Gastroesophageal sphincter (tissue), 4 donors: Measurements from ENCODE around the gene GPS1. TPM values are rescaled to one million over a fixed set of nuclear protein-coding genes. Genes with fewer than 3 reads are reported as not detected.

Experiments
- ATAC-seq: fragments of 150-250 bp; one replicate; pipeline ENCODE4 v1.9.1; 2016; ENCODE audit warnings: mild to moderate bottlenecking, moderate library complexity
- H3K27ac ChIP-seq, 4 donors: fragments of 200-600 bp; sonication (generic) in 3 of 4; 1 replicate in 3 of 4; 2 replicates in 1 of 4; pipeline ENCODE4 v1.5.1; 2016 to 2019
- H3K27me3 ChIP-seq: fragments of 200-600 bp; sonication (generic); one replicate; pipeline ENCODE4 v1.5.1; 2019
- H3K36me3 ChIP-seq, 2 donors: fragments of 200-600 bp; sonication (generic); one replicate each; pipeline ENCODE4 v1.5.1; 2019; ENCODE audit warnings: control low read depth in 1 of 2
- H3K4me1 ChIP-seq, 3 donors: fragments of 200-600 bp; sonication (generic); 1 replicate in 2 of 3; 2 replicates in 1 of 3; pipeline ENCODE4 v1.5.1; 2016 to 2019; ENCODE audit warnings: control low read depth in 2 of 3
- H3K4me3 ChIP-seq, 2 donors: fragments of 200-600 bp; sonication (generic); one replicate each; pipeline ENCODE4 v1.5.1; 2019; ENCODE audit warnings: mild to moderate bottlenecking in 1 of 2, moderate library complexity in 1 of 2
- H3K9me3 ChIP-seq, 3 donors: fragments of 200-600 bp; sonication (generic); one replicate each; pipeline ENCODE4 v1.5.1; 2017 to 2019; ENCODE audit warnings: control low read depth in 2 of 3
- EP300 ChIP-seq: sonication (generic); formaldehyde crosslinking; IDR thresholded peaks from one replicate; pipeline ENCODE4 v1.6.1; 2017; ENCODE audit warnings: antibody characterized with exemption, mild to moderate bottlenecking
- POLR2A ChIP-seq, 2 donors: fragments of 450-650 bp; IDR thresholded peaks; one replicate each; pipeline ENCODE4 v1.6.1; 2017; ENCODE audit warnings: antibody characterized with exemption in 2 of 2, mild to moderate bottlenecking in 2 of 2, moderate library complexity in 1 of 2
- POLR2AphosphoS5 ChIP-seq: sonication (generic); formaldehyde crosslinking; IDR thresholded peaks from one replicate; pipeline ENCODE4 v1.6.1; 2017; ENCODE audit warnings: antibody characterized with exemption
- WGBS, 2 donors: methylation state at CpG; one replicate each; pipeline ENCODE4 v1.1.5; 2018; ENCODE audit warnings: low coverage in 1 of 2; 5-methylcytosine and 5-hydroxymethylcytosine counted together
- total RNA-seq, 4 donors: library from RNA; depleted of rRNA; stranded (reverse); fragments of >200 nt; gene quantifications; one replicate each; pipeline ENCODE4 v1.1.0, GENCODE V29; 2016
- TF ChIP-seq, protein P1 (sequence below), 4 experiments: fragments of 200-600 bp in 2 of 4; fragments of 450-650 bp in 2 of 4; sonication (generic) in 1 of 4; IDR thresholded peaks; one replicate each; pipeline ENCODE4 v1.5.1; 2017 to 2019; ENCODE audit warnings: antibody characterized with exemption in 4 of 4, mild to moderate bottlenecking in 2 of 4, moderate library complexity in 2 of 4

Gene GPS1
- total RNA-seq, 4 donors from 2014 or later: 69.3 to 103 (median 77.2) TPM

- H3K27ac ChIP-seq: no peak overlapping the region
- no peak for ATAC-seq
- 76% methylated on average over 11 of the region's 24 CpGs; no CpG with 5 or more reads in 1 of the 2 donors for WGBS, 2 donors
- H3K4me3 ChIP-seq: no peak overlapping the region
- no peaks in the 10 kb centered on the region for H3K27me3 ChIP-seq
- H3K36me3 ChIP-seq: peaks cover 0 to 70% of the 10 kb centered on the region in 2 donors
- peaks cover 0 to 29% (median 19%) of the 10 kb centered on the region in 3 donors for H3K4me1 ChIP-seq
- no peaks in the 10 kb centered on the region for H3K9me3 ChIP-seq
- TF ChIP-seq, protein P1, sequence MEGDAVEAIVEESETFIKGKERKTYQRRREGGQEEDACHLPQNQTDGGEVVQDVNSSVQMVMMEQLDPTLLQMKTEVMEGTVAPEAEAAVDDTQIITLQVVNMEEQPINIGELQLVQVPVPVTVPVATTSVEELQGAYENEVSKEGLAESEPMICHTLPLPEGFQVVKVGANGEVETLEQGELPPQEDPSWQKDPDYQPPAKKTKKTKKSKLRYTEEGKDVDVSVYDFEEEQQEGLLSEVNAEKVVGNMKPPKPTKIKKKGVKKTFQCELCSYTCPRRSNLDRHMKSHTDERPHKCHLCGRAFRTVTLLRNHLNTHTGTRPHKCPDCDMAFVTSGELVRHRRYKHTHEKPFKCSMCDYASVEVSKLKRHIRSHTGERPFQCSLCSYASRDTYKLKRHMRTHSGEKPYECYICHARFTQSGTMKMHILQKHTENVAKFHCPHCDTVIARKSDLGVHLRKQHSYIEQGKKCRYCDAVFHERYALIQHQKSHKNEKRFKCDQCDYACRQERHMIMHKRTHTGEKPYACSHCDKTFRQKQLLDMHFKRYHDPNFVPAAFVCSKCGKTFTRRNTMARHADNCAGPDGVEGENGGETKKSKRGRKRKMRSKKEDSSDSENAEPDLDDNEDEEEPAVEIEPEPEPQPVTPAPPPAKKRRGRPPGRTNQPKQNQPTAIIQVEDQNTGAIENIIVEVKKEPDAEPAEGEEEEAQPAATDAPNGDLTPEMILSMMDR (IDR thresholded peaks at IDR 0.05): no peak
- TF ChIP-seq POLR2AphosphoS5 (no peak), EP300 (no peak), POLR2A (IDR thresholded peaks at IDR 0.05) (no peak)
These were observed 10.6 kb downstream of the GPS1 start for GRCh38 chr17:82062076-82062983.

GRCh38 chr17:82062984-82063368 lies 11.3 kb downstream of the GPS1 start:
- H3K36me3 ChIP-seq: peaks cover 0 to 64% of the 10 kb centered on the region in 2 donors
- WGBS, 2 donors: no CpG with 5 or more reads among the region's 9 CpGs
- no peak for TF ChIP-seq POLR2AphosphoS5

GRCh38 chr17:82063424-82064415 lies 12.0 kb downstream of the GPS1 start:
- H3K4me3 ChIP-seq: peak overlapping the region in 1 of 2 donors; percentile 72
- TF ChIP-seq, protein P1 (IDR thresholded peaks at IDR 0.05): no peak
- TF ChIP-seq POLR2AphosphoS5 (no peak), POLR2A (IDR thresholded peaks at IDR 0.05) (no peak), EP300 (no peak)
- WGBS, 2 donors: 66% methylated on average over 9 of the region's 20 CpGs; no CpG with 5 or more reads in 1 of the 2 donors
- no peaks in the 10 kb centered on the region for H3K9me3 ChIP-seq
- no peak for ATAC-seq
- H3K27me3 ChIP-seq: no peaks in the 10 kb centered on the region
- peaks cover 0 to 29% (median 19%) of the 10 kb centered on the region in 3 donors for H3K4me1 ChIP-seq
- H3K36me3 ChIP-seq: peaks cover 0 to 56% of the 10 kb centered on the region in 2 donors
- no peak overlapping the region for H3K27ac ChIP-seq

More at GRCh38 chr17:82062984-82063368, 11.3 kb downstream of the GPS1 start:
- Histone ChIP-seq H3K9me3 (no peaks in the 10 kb centered on the region), H3K4me3 (no peak overlapping the region), H3K4me1 (peaks cover 0 to 29% (median 19%) of the 10 kb centered on the region in 3 donors), H3K27me3 (no peaks in the 10 kb centered on the region), H3K27ac (no peak overlapping the region)
- ATAC-seq: no peak

GRCh38 chr17:82064433-82065192 lies 12.9 kb downstream of the GPS1 start:
- H3K27ac ChIP-seq: peak overlapping the region; percentile 62 to 95 (median 90)
- TF ChIP-seq, protein P1 (IDR thresholded peaks at IDR 0.05): no peak
- TF ChIP-seq POLR2AphosphoS5 (no peak), POLR2A (IDR thresholded peaks at IDR 0.05) (no peak), EP300 (no peak)
- peaks cover 0 to 47% of the 10 kb centered on the region in 2 donors for H3K36me3 ChIP-seq
- ATAC-seq: no peak
- no peaks in the 10 kb centered on the region for H3K27me3 ChIP-seq
- peaks cover 0 to 29% (median 19%) of the 10 kb centered on the region in 3 donors for H3K4me1 ChIP-seq
- H3K9me3 ChIP-seq: no peaks in the 10 kb centered on the region
- H3K4me3 ChIP-seq: peak overlapping the region; percentile 72 to 85
- no CpG with 5 or more reads among the region's 36 CpGs for WGBS, 2 donors
